Panc1 (cell line): ENCODE results near the gene ZNF521. TPM values are rescaled to one million over a fixed set of nuclear protein-coding genes. Genes with fewer than 3 reads are reported as not detected.

Experiments used
- ATAC-seq: fragments of 200-7000 bp; cut with Tn5 transposase; 2 replicates; pipeline ENCODE4 v1.9.1; 2020; ENCODE audit warnings: mild to moderate bottlenecking, moderate library complexity
- BruUV-seq: library from RNA; stranded (reverse); fragments of 400-500 nt; replicated peaks from 2 replicates; lab custom pipeline; 2021; lab: Mats Ljungman, UMichigan
- CTCF ChIA-PET: fragments of 300-600 bp; sonication (Branson Sonifier 250); formaldehyde crosslinking; loops from one replicate; lab custom pipeline; 2022; ENCODE audit warnings: antibody characterized with exemption; lab: Charles Lee
- POLR2A ChIA-PET: fragments of 300-600 bp; sonication (Branson Sonifier 250); formaldehyde crosslinking; loops from one replicate; lab custom pipeline; 2022; ENCODE audit warnings: antibody characterized with exemption; lab: Charles Lee
- DNase-seq: peaks from one replicate; pipeline ENCODE4 v3.0.0-alpha.2; 2010; ENCODE audit warnings: low read depth, low spot score
- H3K27ac ChIP-seq: 2 replicates; pipeline ENCODE4 v1.5.1; 2011; ENCODE audit warnings: mild to moderate bottlenecking, low read length, inconsistent platforms
- H3K27me3 ChIP-seq: fragments of 200-500 bp; sonication (Bioruptor generic); 2 replicates; pipeline ENCODE4 v1.6.0; 2014; ENCODE audit warnings: low read length, inconsistent platforms; ENCODE audit not compliant: control insufficient read depth, insufficient read depth
- H3K36me3 ChIP-seq: fragments of 200-500 bp; sonication (Bioruptor generic); 2 replicates; pipeline ENCODE4 v1.5.1; 2014; ENCODE audit warnings: inconsistent platforms, mild to moderate bottlenecking, low read length, moderate library complexity; ENCODE audit not compliant: control insufficient read depth, insufficient read depth
- H3K4me1 ChIP-seq: 2 replicates; pipeline ENCODE4 v1.5.1; 2011; ENCODE audit warnings: inconsistent platforms, mild to moderate bottlenecking, low read length, moderate library complexity; ENCODE audit not compliant: control insufficient read depth, insufficient read depth
- H3K4me3 ChIP-seq, 2 experiments: 2 replicates each; pipeline ENCODE4 v1.5.1; 2011 to 2012; ENCODE audit warnings: low read depth in 2 of 2, low read length in 2 of 2, mild to moderate bottlenecking in 2 of 2, inconsistent platforms in 1 of 2, moderate library complexity in 1 of 2
- H3K9me3 ChIP-seq: fragments of 200-500 bp; sonication (Bioruptor generic); 2 replicates; pipeline ENCODE4 v1.5.1; 2014; ENCODE audit warnings: low read depth, mild to moderate bottlenecking, inconsistent platforms, low read length, moderate library complexity; ENCODE audit not compliant: control insufficient read depth, insufficient read depth
- CTCF ChIP-seq: fragments of 450-650 bp; IDR thresholded peaks from 2 replicates; pipeline ENCODE4 v1.5.1; 2017; ENCODE audit warnings: mild to moderate bottlenecking
- POLR2AphosphoS5 ChIP-seq: IDR thresholded peaks from 2 replicates; pipeline ENCODE4 v1.6.1; 2012; ENCODE audit warnings: mild to moderate bottlenecking, low read depth, low read length, moderate library complexity
- REST ChIP-seq, 2 experiments: IDR thresholded peaks; 2 replicates each; pipeline ENCODE4 v1.6.1; 2011 to 2012; ENCODE audit warnings: low read depth in 2 of 2, control low read depth in 1 of 2, low read length in 1 of 2, mild to moderate bottlenecking in 1 of 2, moderate library complexity in 1 of 2; ENCODE audit not compliant: insufficient read depth in 1 of 2
- SIN3A ChIP-seq: IDR thresholded peaks from 2 replicates; pipeline ENCODE4 v1.6.1; 2012; ENCODE audit warnings: low read depth, mild to moderate bottlenecking, low read length, moderate library complexity, borderline replicate concordance; ENCODE audit not compliant: insufficient read depth
- TCF7L2 ChIP-seq: IDR thresholded peaks from 2 replicates; pipeline ENCODE4 v1.6.1; 2011; ENCODE audit warnings: mild to moderate bottlenecking, low read depth, low read length, inconsistent platforms
- in situ Hi-C: cut with HindIII; loops from 2 replicates; pipeline ENCODE4 v1.10.0; 2016; ENCODE audit warnings: low sequenced_read_pairs, low pct_unique_long_range_greater_than_20kb
- intact Hi-C: fragments of 100-400 bp; cut with micrococcal nuclease; formaldehyde crosslinking; loops from one replicate; pipeline ENCODE4 v1.10.0; 2022; ENCODE audit not compliant: unreplicated experiment
- total RNA-seq: library from RNA; stranded (reverse); gene quantifications from one replicate; pipeline ENCODE4 v1.2.1, GENCODE V29; 2021; ENCODE audit not compliant: unreplicated experiment

The ZNF521 gene
- total RNA-seq, 1 experiment from 2014 or later, result 0.15 TPM

DNA sequence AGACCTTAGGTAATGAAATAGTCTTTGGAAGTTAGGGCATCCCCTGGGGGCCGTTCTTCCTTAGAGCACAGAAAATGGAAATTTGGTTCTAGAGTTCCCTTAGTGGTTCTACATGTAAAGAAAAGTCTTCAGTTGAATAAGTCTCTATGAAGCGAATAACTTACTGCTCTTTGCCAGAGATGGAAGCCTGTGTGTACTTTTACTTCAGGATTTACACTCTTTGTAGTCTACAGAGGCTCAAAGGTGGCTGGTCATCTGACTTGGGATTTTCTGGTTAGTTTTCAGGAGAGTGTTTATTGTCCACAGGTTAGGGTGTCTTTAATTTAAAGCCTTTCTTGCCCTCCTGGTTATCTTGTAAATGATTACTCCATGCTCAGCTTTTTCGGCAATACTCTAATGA lies 210.6 kb downstream of the ZNF521 start:
- intact Hi-C loops, result no loop called here
- no peaks in the 10 kb centered on the region for H3K4me1 ChIP-seq
- in situ Hi-C loops, result no loop called here
- CTCF ChIA-PET, result no interaction called here
- H3K4me3 ChIP-seq, result no peak overlapping the region
- no TSS peak for BruUV-seq
- H3K36me3 ChIP-seq, result no peaks in the 10 kb centered on the region
- no peak for TF ChIP-seq SIN3A
- no peak for TF ChIP-seq REST (IDR thresholded peaks at IDR 0.05; ENCODE audit: insufficient read depth in 1 of 2, low read depth in 2 of 2, low read length in 1 of 2)
- no peak for TF ChIP-seq CTCF
- no peak for TF ChIP-seq POLR2AphosphoS5
- TF ChIP-seq TCF7L2, result no peak
- no peak for DNase-seq
- no peaks in the 10 kb centered on the region for H3K9me3 ChIP-seq
- H3K27me3 ChIP-seq, result no peaks in the 10 kb centered on the region; the same call in 1 of the 2 replicates
- H3K27ac ChIP-seq, result no peak overlapping the region
- POLR2A ChIA-PET, result no interaction called here
- ATAC-seq, result no peak

GRCh38 chr18:25140962-25141308 lies 211.0 kb downstream of the ZNF521 start:
- POLR2A ChIA-PET, result no interaction called here
- in situ Hi-C loops (no loop called here), intact Hi-C loops (no loop called here)
- H3K4me1 ChIP-seq, result no peaks in the 10 kb centered on the region
- no peak overlapping the region for H3K27ac ChIP-seq
- CTCF ChIA-PET, result no interaction called here
- DNase-seq (no peak), ATAC-seq (no peak)
- TF ChIP-seq SIN3A (no peak), CTCF (no peak), TCF7L2 (no peak), REST (IDR thresholded peaks at IDR 0.05; ENCODE audit: insufficient read depth in 1 of 2, low read depth in 2 of 2, low read length in 1 of 2) (no peak), POLR2AphosphoS5 (no peak)
- no peak overlapping the region for H3K4me3 ChIP-seq
- H3K9me3 ChIP-seq, result no peaks in the 10 kb centered on the region
- BruUV-seq, result no TSS peak
- H3K27me3 ChIP-seq, result no peaks in the 10 kb centered on the region; the same call in 1 of the 2 replicates
- H3K36me3 ChIP-seq, result no peaks in the 10 kb centered on the region
